NCI-H69 (cell line): ENCODE data around the gene FIBCD1.
A peak's percentile ranks its signal among the peaks of the same experiment; 100 is the strongest.
"Not testable (repeated sequence)": the region's sequence is repeated elsewhere in the genome, so short reads cannot be mapped to it uniquely, and the experiment has no call there.

Experiments
- DNase-seq: peaks from one replicate; lab custom pipeline; 2025; lab: John Stamatoyannopoulos, UW

The FIBCD1 gene

GRCh38 chr9:130954925-130955324, 15.9 kb upstream of the FIBCD1 start:
- DNase-seq = not testable (repeated sequence)

GRCh38 chr9:130954317-130954716, 15.3 kb upstream of the FIBCD1 start:
- no peak for DNase-seq

DNA sequence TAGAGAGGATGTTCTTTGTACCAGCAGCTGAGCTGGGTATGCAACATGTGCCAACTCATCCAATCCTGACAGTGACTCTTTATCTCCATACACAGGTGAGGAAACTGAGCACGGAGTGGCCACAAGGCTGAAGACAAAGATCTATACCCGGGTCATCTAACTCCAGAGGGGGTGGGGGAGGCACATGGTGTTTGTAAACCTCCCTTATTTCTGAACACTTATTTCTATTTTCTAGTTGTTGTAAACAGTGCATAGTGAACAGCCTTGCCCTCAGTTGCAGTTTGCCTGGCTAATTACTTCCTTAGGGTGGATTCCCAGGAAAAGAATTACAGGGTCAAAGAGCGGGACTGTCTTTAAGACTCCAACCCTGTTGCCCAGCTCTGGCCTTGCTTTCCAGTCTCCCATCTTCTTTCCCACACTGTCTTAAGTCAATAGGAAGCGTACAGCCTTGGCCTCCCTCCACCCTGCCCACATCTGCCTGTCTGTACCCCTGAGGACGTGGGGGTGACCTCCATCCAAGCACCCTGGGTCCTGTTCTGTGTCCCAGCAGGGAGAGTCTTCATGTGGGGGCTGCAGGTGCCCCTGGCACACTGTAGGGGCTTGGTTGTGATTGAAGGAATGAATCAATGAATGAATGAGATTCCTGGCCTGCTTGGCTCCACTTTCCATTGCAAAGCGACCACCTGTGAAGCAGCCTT, 13.2 kb upstream of the FIBCD1 start:
- no peak for DNase-seq

- peak; percentile 20 for DNase-seq
Measured at GRCh38 chr9:130950039-130950311, 10.9 kb upstream of the FIBCD1 start.

GRCh38 chr9:130949188-130950038, 10.4 kb upstream of the FIBCD1 start:
- no peak for DNase-seq

DNA sequence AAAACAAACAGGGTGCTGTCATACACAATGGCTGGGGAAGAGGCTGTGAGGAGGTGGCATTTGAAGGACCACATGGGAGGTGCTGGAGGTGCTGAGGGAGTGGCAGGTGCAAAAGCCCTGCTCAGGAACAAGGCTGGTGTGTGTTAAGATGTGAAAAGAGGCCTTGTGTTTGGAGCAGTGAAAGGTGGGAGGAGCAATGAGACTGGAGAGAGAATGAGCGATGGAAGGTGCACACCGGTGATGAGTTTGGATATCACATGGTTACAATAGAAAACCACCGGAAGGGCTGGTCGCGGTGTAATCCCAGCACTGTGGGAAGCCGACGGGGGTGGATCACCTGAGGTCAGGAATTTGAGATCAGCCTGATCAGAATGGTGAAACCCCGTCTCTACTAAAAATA, 9.2 kb upstream of the FIBCD1 start:
- DNase-seq = peak; percentile 78

- DNase-seq = no peak
Measured at GRCh38 chr9:130947618-130948140, 8.6 kb upstream of the FIBCD1 start.

GRCh38 chr9:130946766-130947617, 7.9 kb upstream of the FIBCD1 start:
- peak; percentile 81 for DNase-seq

GRCh38 chr9:130945173-130945572, 6.1 kb upstream of the FIBCD1 start:
- no peak for DNase-seq

- DNase-seq = peak; percentile 81
Measured at GRCh38 chr9:130944510-130945058, 5.5 kb upstream of the FIBCD1 start.

DNA sequence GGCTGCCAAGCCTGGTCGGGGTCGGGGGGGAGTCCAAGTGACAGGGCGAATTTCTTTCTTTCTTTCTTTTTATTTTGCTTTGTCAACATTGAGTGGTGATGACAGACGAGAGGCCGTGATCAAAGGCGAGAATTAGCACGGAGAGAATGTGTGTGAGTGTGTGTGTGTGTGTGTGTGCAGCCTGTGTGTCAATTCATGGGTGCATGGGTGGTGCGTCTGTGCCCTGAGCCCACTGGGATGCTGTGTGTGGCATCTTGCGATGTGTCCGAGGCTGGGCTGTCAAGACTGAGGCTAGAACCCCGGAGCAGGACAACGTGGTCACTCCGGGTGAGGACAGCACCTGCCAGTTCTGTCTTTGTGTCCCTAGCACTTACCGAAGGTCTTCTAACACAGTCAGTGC, 4.7 kb upstream of the FIBCD1 start:
- DNase-seq = peak; percentile 41

DNA sequence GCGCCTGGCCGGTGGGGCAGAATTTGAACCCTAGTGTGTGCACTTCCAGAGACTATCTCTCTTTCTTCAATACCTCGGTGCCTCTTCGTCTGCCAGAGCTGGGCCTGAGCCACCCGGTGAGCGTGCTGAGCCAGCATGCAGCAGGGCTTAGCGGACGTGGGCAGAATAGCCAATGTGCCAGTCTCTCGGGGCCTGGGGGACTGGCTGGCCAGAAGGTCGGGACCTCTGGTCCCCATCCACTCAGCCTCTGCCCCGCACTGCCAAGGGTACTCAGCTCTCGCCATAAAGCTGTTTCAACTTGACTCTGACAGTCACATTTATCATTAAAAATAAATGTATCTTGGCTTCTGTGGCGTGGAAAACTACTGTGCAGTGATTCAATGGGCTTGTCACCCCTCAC, 4.2 kb upstream of the FIBCD1 start:
- no peak for DNase-seq

- no peak for DNase-seq
Measured at GRCh38 chr9:130942679-130943078, 3.6 kb upstream of the FIBCD1 start.

DNA sequence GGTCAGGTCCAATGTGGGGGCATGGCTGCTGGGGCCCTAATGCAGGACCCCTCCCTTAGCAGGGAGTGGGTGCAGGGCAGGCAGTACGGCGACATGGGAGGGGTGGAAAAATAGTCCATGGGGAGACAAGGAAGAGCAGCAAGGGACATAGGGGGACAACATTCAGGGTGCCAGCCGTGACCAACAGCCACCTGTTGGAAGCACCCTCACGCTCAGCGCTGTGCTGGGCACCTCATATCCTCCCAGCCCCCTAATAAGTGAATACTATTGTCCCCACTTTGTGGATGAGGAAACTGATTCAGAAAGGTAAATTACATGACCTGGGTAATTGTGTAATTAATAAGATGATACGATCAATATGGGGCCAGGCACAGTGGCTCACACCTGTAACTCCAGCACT, 3.0 kb upstream of the FIBCD1 start:
- DNase-seq = no peak

DNA sequence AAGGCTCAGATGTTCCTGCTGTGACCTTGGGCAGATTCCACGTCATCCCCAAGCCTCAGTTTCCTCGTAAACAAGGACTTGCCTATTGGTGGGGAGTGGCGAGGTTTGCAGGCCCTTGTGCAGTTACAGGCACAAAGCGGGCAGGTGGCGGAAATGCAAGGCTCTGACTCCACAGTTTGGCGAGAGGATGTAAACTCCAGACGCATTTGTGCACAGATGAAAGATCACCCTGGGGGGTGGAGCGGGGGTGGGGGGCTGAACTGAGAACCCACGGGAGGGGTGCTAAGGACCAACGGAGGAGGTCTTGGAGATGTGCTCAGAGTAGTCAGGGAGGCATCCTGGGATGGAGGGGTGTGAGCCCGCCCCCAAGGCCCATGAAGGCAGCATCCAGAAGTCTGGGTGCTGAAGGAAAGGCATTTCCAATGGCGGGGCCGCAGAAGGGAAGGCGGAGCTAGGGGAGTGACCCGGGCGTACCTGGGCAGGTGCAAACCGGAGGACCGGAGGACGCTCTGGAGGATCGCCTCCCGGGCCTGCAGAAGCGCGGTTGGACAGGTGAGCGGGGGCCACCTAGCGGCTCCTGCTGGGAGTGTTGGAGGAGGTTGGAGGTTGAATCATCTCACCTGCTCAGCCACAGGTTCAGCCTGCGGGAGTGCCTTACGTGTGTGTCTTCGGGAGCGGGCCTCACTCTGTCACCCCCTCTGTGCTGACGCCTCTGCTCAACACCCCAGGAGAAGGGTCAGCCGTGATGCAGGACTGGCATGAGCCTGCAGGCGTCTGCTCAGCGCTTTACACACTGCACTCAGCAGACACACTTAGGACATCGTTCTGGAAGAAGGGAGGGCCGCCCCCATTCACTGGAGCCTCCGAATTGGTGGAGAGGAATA, 1.9 kb upstream of the FIBCD1 start:
- peak; percentile 95 for DNase-seq

GRCh38 chr9:130940027-130940549, 1.0 kb upstream of the FIBCD1 start:
- DNase-seq = peak; percentile 41

DNA sequence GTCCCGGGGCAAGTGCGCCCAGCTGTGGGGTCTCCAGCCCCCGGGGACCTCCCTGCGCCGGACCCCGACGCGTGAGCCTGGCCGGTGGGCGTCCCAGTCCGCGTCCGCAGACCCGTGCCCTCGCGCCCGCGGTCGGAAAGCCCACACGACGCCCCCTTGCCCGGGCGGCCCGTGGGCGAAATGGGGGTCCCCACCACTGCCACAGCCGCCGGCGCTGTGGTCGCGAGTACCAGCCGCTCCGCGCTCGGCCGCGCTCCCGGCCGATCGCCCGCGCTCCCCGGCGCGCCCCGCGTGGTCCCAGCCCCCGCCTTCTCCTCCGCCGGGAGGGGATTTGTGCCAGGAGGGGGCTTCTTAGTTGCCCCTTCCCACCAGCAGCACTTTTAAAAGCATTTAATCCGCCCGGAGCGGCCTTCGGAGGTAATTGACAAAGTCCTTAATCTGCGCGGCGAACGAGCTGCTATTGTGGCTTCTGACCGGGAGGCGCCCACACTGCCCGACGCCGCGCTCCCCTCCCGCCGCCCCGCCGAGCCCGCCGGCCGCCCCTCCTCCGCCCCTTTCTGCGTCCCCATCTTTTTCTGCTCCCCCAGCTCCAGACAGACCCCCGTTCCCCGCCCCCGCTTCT, 469 bp upstream of the FIBCD1 start:
- DNase-seq = peak; percentile 57

DNA sequence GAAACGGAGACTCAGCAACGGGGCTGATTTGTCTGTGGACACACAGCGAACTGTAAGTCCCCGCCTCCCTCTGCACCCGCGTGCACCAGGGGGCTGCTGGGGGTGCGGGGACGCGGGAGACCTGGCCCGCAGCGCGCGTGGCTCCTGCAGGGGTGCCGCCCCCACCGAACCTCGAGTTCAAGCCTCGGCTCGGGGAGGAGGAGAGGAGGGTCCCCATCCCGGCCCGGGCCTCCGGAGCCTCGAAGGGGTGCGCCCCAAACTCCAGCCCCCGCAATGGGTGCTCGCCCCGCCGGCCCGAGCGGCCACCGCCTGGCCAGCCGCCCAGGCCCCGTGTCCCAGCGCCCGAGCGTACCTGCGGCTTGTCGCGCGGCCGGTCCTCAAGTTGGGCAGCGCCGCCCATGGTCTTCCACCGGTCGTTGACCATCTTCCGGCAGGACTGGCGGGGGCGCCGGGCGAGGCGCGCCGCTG, 829 bp downstream of the FIBCD1 start:
- no peak for DNase-seq

DNA sequence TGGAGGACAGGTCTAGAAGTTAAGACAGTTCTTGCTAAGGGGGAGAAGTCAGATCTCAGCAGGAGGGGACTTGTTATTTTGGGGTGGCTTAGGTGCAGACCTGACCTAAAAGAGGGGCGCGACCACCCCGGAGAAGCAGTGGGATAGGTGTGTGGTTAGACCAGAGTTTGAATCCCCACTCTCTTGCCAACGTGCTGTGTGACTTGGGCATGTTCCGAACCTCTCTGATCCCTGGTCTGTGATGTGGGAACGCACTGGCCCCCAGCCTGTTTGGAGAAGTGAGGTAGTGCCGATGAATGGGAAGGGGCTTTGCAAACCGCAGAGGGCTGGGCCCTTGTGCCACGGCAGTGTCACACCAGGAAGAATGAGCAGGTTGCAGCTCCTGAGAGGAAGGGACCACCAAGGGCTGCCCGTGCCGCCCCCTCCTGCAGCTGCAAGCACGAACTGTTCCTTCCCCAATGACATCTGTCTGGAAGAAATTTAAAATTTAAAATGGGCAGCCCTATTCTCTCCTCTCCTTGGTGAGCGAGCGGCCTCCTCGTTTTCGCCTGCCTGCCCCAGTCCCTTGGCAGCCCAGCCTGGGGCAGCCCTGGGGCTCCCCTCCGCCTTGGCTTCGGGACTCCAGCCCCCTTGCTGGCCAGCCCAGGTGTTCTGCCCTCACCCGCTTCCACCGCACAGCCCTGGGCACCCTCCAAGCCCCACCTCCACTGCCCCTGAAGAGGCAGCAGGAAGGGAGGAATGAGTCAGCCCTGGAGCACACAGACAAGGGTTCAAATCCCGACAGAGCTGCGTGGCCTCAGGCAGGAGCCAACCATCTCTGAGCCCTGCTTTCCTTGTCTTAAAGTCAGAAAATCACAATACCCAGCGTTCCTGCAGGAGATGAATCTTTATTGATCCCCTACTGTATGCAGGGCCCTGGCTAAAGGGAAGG, 1.6 kb downstream of the FIBCD1 start:
- DNase-seq = peak; percentile 24
